K562 (cell line): ENCODE data around the gene HCST. TPM values are rescaled to one million over a fixed set of nuclear protein-coding genes. Genes with fewer than 3 reads are reported as not detected.

Experiments used
- ATAC-seq: fragments of 200-7000 bp; cut with Tn5 transposase; 3 replicates; pipeline ENCODE4 v1.9.1; 2020; ENCODE audit warnings: moderate library complexity
- BruUV-seq: library from RNA; stranded (reverse); fragments of 400-500 nt; replicated peaks from 2 replicates; lab custom pipeline; 2021; lab: Mats Ljungman, UMichigan
- CTCF ChIA-PET: fragments of 300-600 bp; formaldehyde crosslinking; extraction: SDS; loops from one replicate; lab custom pipeline; 2021; ENCODE audit warnings: low intra/inter-chr PET ratio; lab: Yijun Ruan, JAX
- POLR2A ChIA-PET: fragments of 300-600, 350-650 bp; sonication (Branson Sonifier 250); formaldehyde crosslinking; extraction: SDS; loops from one replicate; lab custom pipeline; 2021; ENCODE audit warnings: antibody characterized with exemption, inconsistent platforms; lab: Yijun Ruan, JAX
- DNase-seq, 4 experiments: peaks; one replicate each; pipeline versions ENCODE4 v3.0.0 to v3.0.0-alpha.2; 2011 to 2018; ENCODE audit warnings: low spot score in 3 of 4, mixed read lengths in 3 of 4; ENCODE audit errors: extremely low read depth in 1 of 4
- FAIRE-seq: peaks from 2 replicates; lab custom pipeline; 2011; peaks lifted over from hg19 to GRCh38; lab: Jason Lieb, UNC
- H2AFZ ChIP-seq: 2 replicates; pipeline ENCODE4 v1.6.0; 2011; ENCODE audit warnings: low read depth, low read length, control low read depth, inconsistent platforms
- H3K27ac ChIP-seq: fragments of 200-600 bp; 3 replicates; pipeline ENCODE4 v1.8.0; 2011; ENCODE audit warnings: low read depth, mild to moderate bottlenecking, control low read depth, inconsistent platforms, low read length, moderate library complexity, mixed read lengths; ENCODE audit errors: extremely low read depth
- H3K27me3 ChIP-seq, 2 experiments: fragments of 300-600 bp in 1 of 2; 2 replicates in 1 of 2; 3 replicates in 1 of 2; pipeline versions ENCODE4 v1.6.0 to v1.8.0; 2011; ENCODE audit warnings: inconsistent platforms in 2 of 2, low read length in 2 of 2, mild to moderate bottlenecking in 1 of 2, mixed read lengths in 1 of 2, moderate library complexity in 1 of 2; ENCODE audit not compliant: control insufficient read depth in 2 of 2, insufficient read depth in 2 of 2
- H3K36me3 ChIP-seq: fragments of 300-600 bp; 3 replicates; pipeline ENCODE4 v1.8.0; 2011; ENCODE audit warnings: mild to moderate bottlenecking, low read length, inconsistent platforms; ENCODE audit not compliant: control insufficient read depth, insufficient read depth
- H3K4me1 ChIP-seq, 2 experiments: fragments of 200-600 bp in 1 of 2; replicated peaks in 1 of 2; 2 replicates in 1 of 2; 3 replicates in 1 of 2; pipeline versions ENCODE4 v1.5.1 to v1.8.0; 2011; ENCODE audit warnings: inconsistent platforms in 2 of 2, low read length in 2 of 2, mild to moderate bottlenecking in 1 of 2, mixed read lengths in 1 of 2, moderate library complexity in 1 of 2; ENCODE audit not compliant: control insufficient read depth in 2 of 2, insufficient read depth in 2 of 2
- H3K4me2 ChIP-seq: 2 replicates; pipeline ENCODE4 v1.6.1; 2011; ENCODE audit warnings: low read length, control low read depth, inconsistent platforms, mixed read lengths; ENCODE audit not compliant: insufficient read depth
- H3K4me3 ChIP-seq: fragments of 200-600 bp; sonication (generic), shearing (Covaris generic); 2 replicates; pipeline ENCODE4 v1.5.1; 2016; ENCODE audit warnings: control low read depth, inconsistent platforms
- H3K79me2 ChIP-seq: fragments of 200-600 bp; 3 replicates; pipeline ENCODE4 v1.8.0; 2011; ENCODE audit warnings: low read length, inconsistent platforms; ENCODE audit not compliant: control insufficient read depth, insufficient read depth
- H3K9ac ChIP-seq, 2 experiments: 2 replicates each; pipeline versions ENCODE4 v1.6.0 to v1.6.1; 2011; ENCODE audit warnings: low read depth in 2 of 2, low read length in 2 of 2, control low read depth in 1 of 2, inconsistent platforms in 1 of 2, mild to moderate bottlenecking in 1 of 2, mixed read lengths in 1 of 2; ENCODE audit not compliant: insufficient read depth in 1 of 2
- H3K9me1 ChIP-seq: one replicate; pipeline ENCODE4 v1.6.0; 2011; ENCODE audit warnings: inconsistent platforms, mild to moderate bottlenecking, low read length, moderate library complexity; ENCODE audit not compliant: control insufficient read depth, insufficient read depth
- H3K9me3 ChIP-seq: replicated peaks from 2 replicates; pipeline ENCODE4 v1.5.1; 2011; ENCODE audit warnings: low read depth, low read length, inconsistent platforms; ENCODE audit not compliant: control insufficient read depth, insufficient read depth
- H4K20me1 ChIP-seq: replicated peaks from 2 replicates; pipeline ENCODE4 v1.6.1; 2011; ENCODE audit warnings: low read length, inconsistent platforms, mixed read lengths; ENCODE audit not compliant: control insufficient read depth, insufficient read depth
- MCM3 ChIP-seq: fragments of 450-650 bp; IDR thresholded peaks from 2 replicates; pipeline ENCODE4 v1.6.1; 2016
- POLR2AphosphoS2 ChIP-seq: IDR thresholded peaks from 2 replicates; pipeline ENCODE4 v1.6.1; 2012; ENCODE audit warnings: low read length, improper control_type of control experiment
- SRF ChIP-seq, 2 experiments: fragments of 250-450, 450-650 bp in 1 of 2; sonication (Bioruptor Pico) in 1 of 2; sonication (generic) in 1 of 2; formaldehyde crosslinking; IDR thresholded peaks; 2 replicates each; pipeline versions ENCODE4 v1.5.0 to v1.5.1; 2020 to 2022; ENCODE audit warnings: mild to moderate bottlenecking in 1 of 2, missing genetic modification reagents in 1 of 2
- WGBS: fragments of 100-300 bp; shearing (Covaris generic); methylation state at CpG from one replicate; pipeline ENCODE4 v1.1.6; 2016; ENCODE audit warnings: low coverage, mixed read lengths; ENCODE audit not compliant: insufficient coverage; ENCODE audit errors: missing lambda C conversion rate; 5-methylcytosine and 5-hydroxymethylcytosine counted together
- in situ Hi-C: fragments of 300-500 bp; cut with MboI; formaldehyde crosslinking; loops from 4 replicates; pipeline ENCODE4 v1.15.0; 2018; ENCODE audit warnings: inconsistent platforms, mixed read lengths
- intact Hi-C: fragments of 100-400 bp; cut with micrococcal nuclease; formaldehyde crosslinking; loops from 2 replicates; pipeline ENCODE4 v1.14.2; 2022
- polyA plus RNA-seq, 8 experiments: library from polyadenylated mRNA; depleted of rRNA in 4 of 8; stranded (reverse) in 5 of 8; unstranded in 3 of 8; fragments of >200 nt; fragmentation: Nextera tagmentation in 2 of 8; fragmentation: Illumina TruSeq in 1 of 8; extraction: Ambion mirVana in 2 of 8; extraction: Trizol in 1 of 8; gene quantifications; 2 replicates each; pipeline versions ENCODE4 v1.2.1 to v1.2.3, GENCODE V29; 2011 to 2014; ENCODE audit warnings: inconsistent platforms in 1 of 8, missing spikeins in 1 of 8
- total RNA-seq, 7 experiments: library from RNA; depleted of rRNA in 6 of 7; stranded (reverse); fragments of >200 nt in 6 of 7; fragmentation: Illumina TruSeq in 2 of 7; extraction: Trizol in 2 of 7; gene quantifications; 2 replicates each; pipeline versions ENCODE4 v1.2.1 to v1.2.3, GENCODE V29; 2011 to 2021; ENCODE audit warnings: low replicate concordance in 1 of 7
- TF ChIP-seq, protein P1 (sequence below), 2 experiments: IDR thresholded peaks; 2 replicates each; pipeline ENCODE4 v1.6.1; 2012; ENCODE audit warnings: improper control_type of control experiment in 2 of 2, low read depth in 2 of 2, low read length in 2 of 2, borderline replicate concordance in 1 of 2
- TF ChIP-seq, protein P2 (sequence below): sonication (generic); formaldehyde crosslinking; IDR thresholded peaks from 2 replicates; pipeline ENCODE4 v1.8.0; 2023; ENCODE audit warnings: missing genetic modification reagents, mild to moderate bottlenecking, borderline replicate concordance
- TF ChIP-seq, protein P3 (sequence below): fragments of 450-650 bp; IDR thresholded peaks from 2 replicates; pipeline ENCODE4 v1.6.1; 2016; ENCODE audit warnings: missing biosample characterization, missing genetic modification characterization

HCST gene
- total and polyA plus RNA-seq, 9 of the 15 experiments (the other 6 are each of a cell fraction or from before 2014, with no cell fraction given), result 0.29 to 1.9 (median 0.95) TPM; not detected in 2

DNA sequence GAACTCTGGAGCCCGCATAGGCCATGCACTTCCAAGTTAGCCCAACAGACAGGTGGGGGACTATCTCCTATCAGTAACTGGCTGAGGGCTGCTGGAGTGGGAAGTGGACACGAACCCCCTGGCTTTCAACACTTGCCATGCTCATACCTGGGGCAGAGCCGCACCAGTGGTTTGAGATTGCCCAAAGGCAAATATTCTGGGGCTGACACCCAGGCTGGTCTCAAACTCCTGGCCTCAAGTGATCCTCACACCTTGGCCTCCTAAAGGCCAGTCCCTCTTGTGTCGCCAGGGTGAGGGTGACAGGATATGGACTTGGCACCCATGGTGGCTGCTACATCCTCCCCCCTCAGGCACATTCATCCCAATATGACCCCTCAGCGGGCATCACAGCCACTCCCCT is 15.1 kb upstream of the HCST start:
- no peaks in the 10 kb centered on the region for H3K27me3 ChIP-seq
- no peak for ATAC-seq
- DNase-seq, result no peak
- H4K20me1 ChIP-seq, result no peaks in the 10 kb centered on the region
- no peaks in the 10 kb centered on the region for H3K79me2 ChIP-seq
- 73% methylated on average over 5 of the region's 5 CpGs for WGBS
- ChIA-PET POLR2A (no interaction called here), CTCF (no interaction called here)
- peaks cover 27% of the 10 kb centered on the region; the same call in 2 of the 3 replicates for H3K36me3 ChIP-seq
- no peak overlapping the region for H3K9ac ChIP-seq
- intact Hi-C loops, result no loop called here
- BruUV-seq, result no TSS peak
- no peaks in the 10 kb centered on the region for H3K9me1 ChIP-seq
- H3K27ac ChIP-seq, result no peak overlapping the region
- TF ChIP-seq, protein P1, sequence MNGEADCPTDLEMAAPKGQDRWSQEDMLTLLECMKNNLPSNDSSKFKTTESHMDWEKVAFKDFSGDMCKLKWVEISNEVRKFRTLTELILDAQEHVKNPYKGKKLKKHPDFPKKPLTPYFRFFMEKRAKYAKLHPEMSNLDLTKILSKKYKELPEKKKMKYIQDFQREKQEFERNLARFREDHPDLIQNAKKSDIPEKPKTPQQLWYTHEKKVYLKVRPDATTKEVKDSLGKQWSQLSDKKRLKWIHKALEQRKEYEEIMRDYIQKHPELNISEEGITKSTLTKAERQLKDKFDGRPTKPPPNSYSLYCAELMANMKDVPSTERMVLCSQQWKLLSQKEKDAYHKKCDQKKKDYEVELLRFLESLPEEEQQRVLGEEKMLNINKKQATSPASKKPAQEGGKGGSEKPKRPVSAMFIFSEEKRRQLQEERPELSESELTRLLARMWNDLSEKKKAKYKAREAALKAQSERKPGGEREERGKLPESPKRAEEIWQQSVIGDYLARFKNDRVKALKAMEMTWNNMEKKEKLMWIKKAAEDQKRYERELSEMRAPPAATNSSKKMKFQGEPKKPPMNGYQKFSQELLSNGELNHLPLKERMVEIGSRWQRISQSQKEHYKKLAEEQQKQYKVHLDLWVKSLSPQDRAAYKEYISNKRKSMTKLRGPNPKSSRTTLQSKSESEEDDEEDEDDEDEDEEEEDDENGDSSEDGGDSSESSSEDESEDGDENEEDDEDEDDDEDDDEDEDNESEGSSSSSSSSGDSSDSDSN (IDR thresholded peaks at IDR 0.05; ENCODE audit: borderline replicate concordance in 1 of 2, low read depth in 2 of 2, low read length in 2 of 2), result no peak
- TF ChIP-seq SRF (CRISPR knock-in tag; IDR thresholded peaks at IDR 0.05) (no peak), POLR2AphosphoS2 (no peak), MCM3 (no peak)
- TF ChIP-seq, protein P2, sequence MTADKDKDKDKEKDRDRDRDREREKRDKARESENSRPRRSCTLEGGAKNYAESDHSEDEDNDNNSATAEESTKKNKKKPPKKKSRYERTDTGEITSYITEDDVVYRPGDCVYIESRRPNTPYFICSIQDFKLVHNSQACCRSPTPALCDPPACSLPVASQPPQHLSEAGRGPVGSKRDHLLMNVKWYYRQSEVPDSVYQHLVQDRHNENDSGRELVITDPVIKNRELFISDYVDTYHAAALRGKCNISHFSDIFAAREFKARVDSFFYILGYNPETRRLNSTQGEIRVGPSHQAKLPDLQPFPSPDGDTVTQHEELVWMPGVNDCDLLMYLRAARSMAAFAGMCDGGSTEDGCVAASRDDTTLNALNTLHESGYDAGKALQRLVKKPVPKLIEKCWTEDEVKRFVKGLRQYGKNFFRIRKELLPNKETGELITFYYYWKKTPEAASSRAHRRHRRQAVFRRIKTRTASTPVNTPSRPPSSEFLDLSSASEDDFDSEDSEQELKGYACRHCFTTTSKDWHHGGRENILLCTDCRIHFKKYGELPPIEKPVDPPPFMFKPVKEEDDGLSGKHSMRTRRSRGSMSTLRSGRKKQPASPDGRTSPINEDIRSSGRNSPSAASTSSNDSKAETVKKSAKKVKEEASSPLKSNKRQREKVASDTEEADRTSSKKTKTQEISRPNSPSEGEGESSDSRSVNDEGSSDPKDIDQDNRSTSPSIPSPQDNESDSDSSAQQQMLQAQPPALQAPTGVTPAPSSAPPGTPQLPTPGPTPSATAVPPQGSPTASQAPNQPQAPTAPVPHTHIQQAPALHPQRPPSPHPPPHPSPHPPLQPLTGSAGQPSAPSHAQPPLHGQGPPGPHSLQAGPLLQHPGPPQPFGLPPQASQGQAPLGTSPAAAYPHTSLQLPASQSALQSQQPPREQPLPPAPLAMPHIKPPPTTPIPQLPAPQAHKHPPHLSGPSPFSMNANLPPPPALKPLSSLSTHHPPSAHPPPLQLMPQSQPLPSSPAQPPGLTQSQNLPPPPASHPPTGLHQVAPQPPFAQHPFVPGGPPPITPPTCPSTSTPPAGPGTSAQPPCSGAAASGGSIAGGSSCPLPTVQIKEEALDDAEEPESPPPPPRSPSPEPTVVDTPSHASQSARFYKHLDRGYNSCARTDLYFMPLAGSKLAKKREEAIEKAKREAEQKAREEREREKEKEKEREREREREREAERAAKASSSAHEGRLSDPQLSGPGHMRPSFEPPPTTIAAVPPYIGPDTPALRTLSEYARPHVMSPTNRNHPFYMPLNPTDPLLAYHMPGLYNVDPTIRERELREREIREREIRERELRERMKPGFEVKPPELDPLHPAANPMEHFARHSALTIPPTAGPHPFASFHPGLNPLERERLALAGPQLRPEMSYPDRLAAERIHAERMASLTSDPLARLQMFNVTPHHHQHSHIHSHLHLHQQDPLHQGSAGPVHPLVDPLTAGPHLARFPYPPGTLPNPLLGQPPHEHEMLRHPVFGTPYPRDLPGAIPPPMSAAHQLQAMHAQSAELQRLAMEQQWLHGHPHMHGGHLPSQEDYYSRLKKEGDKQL (CRISPR knock-in tag), result no peak
- TF ChIP-seq, protein P3, sequence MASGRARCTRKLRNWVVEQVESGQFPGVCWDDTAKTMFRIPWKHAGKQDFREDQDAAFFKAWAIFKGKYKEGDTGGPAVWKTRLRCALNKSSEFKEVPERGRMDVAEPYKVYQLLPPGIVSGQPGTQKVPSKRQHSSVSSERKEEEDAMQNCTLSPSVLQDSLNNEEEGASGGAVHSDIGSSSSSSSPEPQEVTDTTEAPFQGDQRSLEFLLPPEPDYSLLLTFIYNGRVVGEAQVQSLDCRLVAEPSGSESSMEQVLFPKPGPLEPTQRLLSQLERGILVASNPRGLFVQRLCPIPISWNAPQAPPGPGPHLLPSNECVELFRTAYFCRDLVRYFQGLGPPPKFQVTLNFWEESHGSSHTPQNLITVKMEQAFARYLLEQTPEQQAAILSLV (tag), result no peak
- H3K9me3 ChIP-seq, result no peaks in the 10 kb centered on the region
- H2AFZ ChIP-seq, result no peak overlapping the region
- H3K4me1 ChIP-seq, result peaks cover 0 to 5% of the 10 kb centered on the region in 2 experiments; a peak in 1 of 5 replicates
- in situ Hi-C loops, result loop anchor here (5.0 kb wide), 1 partner anchor 45 kb away; no protein-coding TSS in a partner anchor
- FAIRE-seq, result no peak
- H3K4me2 ChIP-seq, result no peak overlapping the region
- no peak overlapping the region for H3K4me3 ChIP-seq
